Loucy (cell line): ENCODE results near the gene SORCS2.

Experiments used
- H2AFZ ChIP-seq: fragments of 200-600 bp; sonication (generic); 2 replicates; pipeline ENCODE4 v1.6.0; 2016; ENCODE audit warnings: antibody characterized with exemption, mild to moderate bottlenecking, low read length, moderate library complexity
- H3F3A ChIP-seq: fragments of 200-600 bp; 2 replicates; pipeline ENCODE4 v1.6.0; 2016; ENCODE audit warnings: antibody characterized with exemption, low read depth, mild to moderate bottlenecking
- H3K27me3 ChIP-seq: fragments of 200-600 bp; sonication (generic); 2 replicates; pipeline ENCODE4 v1.6.1; 2014; ENCODE audit warnings: low read length, mild to moderate bottlenecking; ENCODE audit not compliant: insufficient read depth, poor library complexity, severe bottlenecking
- H3K36me3 ChIP-seq: fragments of 200-600 bp; sonication (generic); 2 replicates; pipeline ENCODE4 v1.6.1; 2016; ENCODE audit warnings: low read length; ENCODE audit not compliant: insufficient read depth
- H3K4me1 ChIP-seq: fragments of 200-600 bp; sonication (generic); 2 replicates; pipeline ENCODE4 v1.5.1; 2014; ENCODE audit warnings: low read length, mild to moderate bottlenecking; ENCODE audit not compliant: insufficient read depth, poor library complexity, severe bottlenecking
- H3K4me2 ChIP-seq: fragments of 200-600 bp; sonication (generic); 2 replicates; pipeline ENCODE4 v1.6.0; 2014; ENCODE audit warnings: antibody characterized with exemption, low read length, low read depth, mild to moderate bottlenecking; ENCODE audit not compliant: poor library complexity, severe bottlenecking
- H3K4me3 ChIP-seq: fragments of 200-600 bp; sonication (generic); 2 replicates; pipeline ENCODE4 v1.5.1; 2014; ENCODE audit warnings: low read length, mild to moderate bottlenecking, mixed read lengths; ENCODE audit not compliant: poor library complexity, severe bottlenecking
- H3K79me2 ChIP-seq: fragments of 200-600 bp; sonication (generic); 2 replicates; pipeline ENCODE4 v1.6.1; 2014; ENCODE audit warnings: low read length; ENCODE audit not compliant: insufficient read depth
- H3K9ac ChIP-seq: fragments of 200-600 bp; sonication (generic); 2 replicates; pipeline ENCODE4 v1.6.0; 2014; ENCODE audit warnings: mild to moderate bottlenecking, low read depth, low read length, moderate library complexity; ENCODE audit not compliant: poor library complexity, severe bottlenecking
- H3K9me2 ChIP-seq: fragments of 200-600 bp; sonication (generic); replicated peaks from 2 replicates; pipeline ENCODE4 v1.6.1; 2016; ENCODE audit warnings: low read depth, low read length, mixed read lengths
- H3K9me3 ChIP-seq: fragments of 200-600 bp; sonication (generic); 2 replicates; pipeline ENCODE4 v1.6.1; 2014; ENCODE audit warnings: mild to moderate bottlenecking, antibody characterized with exemption, low read length, low read depth; ENCODE audit not compliant: insufficient read depth
- H4K20me1 ChIP-seq: fragments of 200-600 bp; sonication (generic); 2 replicates; pipeline ENCODE4 v1.6.0; 2014; ENCODE audit warnings: antibody characterized with exemption, low read length, mild to moderate bottlenecking; ENCODE audit not compliant: insufficient read depth, poor library complexity, severe bottlenecking
- EZH2phosphoT487 ChIP-seq: fragments of 200-600 bp; IDR thresholded peaks from 2 replicates; pipeline ENCODE4 v1.6.1; 2018; ENCODE audit warnings: antibody characterized with exemption, mild to moderate bottlenecking, moderate library complexity, borderline replicate concordance
- TF ChIP-seq, protein P1 (sequence below): fragments of 200-600 bp; sonication (generic); conservative IDR thresholded peaks from 2 replicates; pipeline ENCODE4 v1.5.1; 2014; ENCODE audit warnings: mild to moderate bottlenecking, antibody characterized with exemption, low read length

SORCS2 gene

GRCh38 chr4:7648544-7649395 is 456.4 kb downstream of the SORCS2 start:
- H3K79me2 ChIP-seq: no peaks in the 10 kb centered on the region
- H4K20me1 ChIP-seq: no peaks in the 10 kb centered on the region
- no peak overlapping the region for H3K4me3 ChIP-seq
- H3K4me1 ChIP-seq: no peaks in the 10 kb centered on the region
- H3K36me3 ChIP-seq: no peaks in the 10 kb centered on the region
- H3K9me2 ChIP-seq: no peaks in the 10 kb centered on the region
- no peak overlapping the region for H3K4me2 ChIP-seq
- H3K9ac ChIP-seq: no peak overlapping the region
- TF ChIP-seq, protein P1, sequence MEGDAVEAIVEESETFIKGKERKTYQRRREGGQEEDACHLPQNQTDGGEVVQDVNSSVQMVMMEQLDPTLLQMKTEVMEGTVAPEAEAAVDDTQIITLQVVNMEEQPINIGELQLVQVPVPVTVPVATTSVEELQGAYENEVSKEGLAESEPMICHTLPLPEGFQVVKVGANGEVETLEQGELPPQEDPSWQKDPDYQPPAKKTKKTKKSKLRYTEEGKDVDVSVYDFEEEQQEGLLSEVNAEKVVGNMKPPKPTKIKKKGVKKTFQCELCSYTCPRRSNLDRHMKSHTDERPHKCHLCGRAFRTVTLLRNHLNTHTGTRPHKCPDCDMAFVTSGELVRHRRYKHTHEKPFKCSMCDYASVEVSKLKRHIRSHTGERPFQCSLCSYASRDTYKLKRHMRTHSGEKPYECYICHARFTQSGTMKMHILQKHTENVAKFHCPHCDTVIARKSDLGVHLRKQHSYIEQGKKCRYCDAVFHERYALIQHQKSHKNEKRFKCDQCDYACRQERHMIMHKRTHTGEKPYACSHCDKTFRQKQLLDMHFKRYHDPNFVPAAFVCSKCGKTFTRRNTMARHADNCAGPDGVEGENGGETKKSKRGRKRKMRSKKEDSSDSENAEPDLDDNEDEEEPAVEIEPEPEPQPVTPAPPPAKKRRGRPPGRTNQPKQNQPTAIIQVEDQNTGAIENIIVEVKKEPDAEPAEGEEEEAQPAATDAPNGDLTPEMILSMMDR: no peak
- TF ChIP-seq EZH2phosphoT487: no peak
- peaks cover 1% of the 10 kb centered on the region; the same call in 1 of the 2 replicates for H3K9me3 ChIP-seq
- H2AFZ ChIP-seq: no peak overlapping the region
- no peaks in the 10 kb centered on the region for H3F3A ChIP-seq
- no peaks in the 10 kb centered on the region for H3K27me3 ChIP-seq

- H3K9me3 ChIP-seq: peaks cover 3% of the 10 kb centered on the region; the same call in 1 of the 2 replicates
- H2AFZ ChIP-seq: no peak overlapping the region
- no peak overlapping the region for H3K4me3 ChIP-seq
- H3K9ac ChIP-seq: no peak overlapping the region
- no peaks in the 10 kb centered on the region for H3K27me3 ChIP-seq
- H3F3A ChIP-seq: no peaks in the 10 kb centered on the region
- no peak overlapping the region for H3K4me2 ChIP-seq
- H4K20me1 ChIP-seq: no peaks in the 10 kb centered on the region
- H3K79me2 ChIP-seq: no peaks in the 10 kb centered on the region
- no peaks in the 10 kb centered on the region for H3K36me3 ChIP-seq
- H3K9me2 ChIP-seq: no peaks in the 10 kb centered on the region
- TF ChIP-seq EZH2phosphoT487: no peak
- TF ChIP-seq, protein P1: no peak
- H3K4me1 ChIP-seq: no peaks in the 10 kb centered on the region
Observed at GRCh38 chr4:7649411-7649740, 457.0 kb downstream of the SORCS2 start.

GRCh38 chr4:7649741-7650531 is 457.6 kb downstream of the SORCS2 start:
- Histone ChIP-seq H4K20me1 (no peaks in the 10 kb centered on the region), H3K9me2 (no peaks in the 10 kb centered on the region), H3F3A (no peaks in the 10 kb centered on the region), H3K4me3 (no peak overlapping the region), H3K27me3 (no peaks in the 10 kb centered on the region), H3K36me3 (no peaks in the 10 kb centered on the region), H3K4me1 (no peaks in the 10 kb centered on the region), H3K9ac (no peak overlapping the region), H3K4me2 (no peak overlapping the region), H2AFZ (no peak overlapping the region), H3K79me2 (no peaks in the 10 kb centered on the region), H3K9me3 (peaks cover 3% of the 10 kb centered on the region; the same call in 1 of the 2 replicates)
- TF ChIP-seq, protein P1: no peak
- TF ChIP-seq EZH2phosphoT487: no peak
